HG03045 (cell line): ENCODE data around the gene ADCK2.
"Not testable (repeated sequence)": the region's sequence is repeated elsewhere in the genome, so short reads cannot be mapped to it uniquely, and the experiment has no call there.

Experiments used
- ATAC-seq: cut with Tn5 transposase; IDR thresholded peaks from one replicate; pipeline ENCODE4 v1.9.1; 2021; ENCODE audit warnings: mild to moderate bottlenecking, moderate library complexity; ENCODE audit not compliant: unreplicated experiment

Gene ADCK2

GRCh38 chr7:140734729-140735128 lies 62.0 kb downstream of the ADCK2 start:
- no peak for ATAC-seq

DNA sequence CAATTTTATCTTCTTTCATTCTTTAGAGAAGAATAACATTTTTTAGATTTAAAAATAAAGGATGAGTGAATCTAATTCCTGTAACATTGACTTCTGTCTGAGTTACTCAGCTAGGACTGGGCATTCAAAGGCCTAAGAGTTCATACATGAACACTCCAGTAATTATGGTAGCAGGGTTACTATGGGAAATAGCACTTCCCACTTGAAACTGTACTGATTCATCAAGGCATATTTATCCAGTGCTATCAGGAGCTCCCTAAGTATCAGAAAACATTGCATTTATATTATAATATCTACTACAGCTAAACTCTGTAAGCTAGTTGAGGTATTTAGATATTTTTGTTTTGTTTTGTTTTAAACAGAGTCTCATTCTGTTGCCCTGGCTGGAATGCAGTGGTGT lies 65.5 kb downstream of the ADCK2 start:
- no peak for ATAC-seq

DNA sequence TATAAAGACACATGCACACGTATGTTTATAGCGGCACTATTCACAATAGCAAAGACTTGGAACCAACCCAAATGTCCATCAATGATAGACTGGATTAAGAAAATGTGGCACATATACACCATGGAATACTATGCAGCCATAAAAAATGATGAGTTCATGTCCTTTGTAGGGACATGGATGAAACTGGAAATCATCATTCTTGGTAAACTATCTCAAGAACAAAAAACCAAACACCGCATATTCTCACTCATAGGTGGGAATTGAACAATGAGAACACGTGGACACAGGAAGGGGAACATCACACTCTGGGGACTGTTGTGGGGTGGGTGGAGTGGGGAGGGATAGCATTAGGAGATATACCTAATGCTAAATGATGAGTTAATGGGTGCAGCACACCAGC lies 70.5 kb downstream of the ADCK2 start:
- not testable (repeated sequence) for ATAC-seq

DNA sequence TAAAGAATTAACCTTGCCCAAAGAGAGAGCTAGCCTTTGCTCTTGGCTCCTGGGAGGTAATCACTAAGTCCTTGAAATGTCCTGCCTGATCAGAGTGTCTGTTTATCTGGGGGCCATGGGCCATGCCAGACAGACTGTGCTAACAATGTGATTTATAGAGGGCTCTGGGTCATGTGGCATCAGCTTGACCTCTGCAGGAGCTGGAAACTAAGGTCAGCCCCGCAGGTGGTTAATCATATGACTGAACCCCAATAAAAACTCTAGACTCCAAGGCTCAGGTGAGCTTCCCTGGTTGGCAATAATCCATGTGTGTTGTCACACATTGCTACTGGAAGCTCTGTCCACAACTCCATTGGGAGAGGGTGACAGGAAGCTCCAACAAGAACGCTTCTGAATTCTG lies 71.3 kb downstream of the ADCK2 start:
- ATAC-seq, result no peak
